K562 (cell line): ENCODE measurements around the gene FMN2. TPM values are rescaled to one million over a fixed set of nuclear protein-coding genes. Genes with fewer than 3 reads are reported as not detected.

Experiments used
- ATAC-seq: fragments of 200-7000 bp; cut with Tn5 transposase; 3 replicates; pipeline ENCODE4 v1.9.1; 2020; ENCODE audit warnings: moderate library complexity
- BruUV-seq: library from RNA; stranded (reverse); fragments of 400-500 nt; replicated peaks from 2 replicates; lab custom pipeline; 2021; lab: Mats Ljungman, UMichigan
- CTCF ChIA-PET: fragments of 300-600 bp; formaldehyde crosslinking; extraction: SDS; loops from one replicate; lab custom pipeline; 2021; ENCODE audit warnings: low intra/inter-chr PET ratio; lab: Yijun Ruan, JAX
- POLR2A ChIA-PET: fragments of 300-600, 350-650 bp; sonication (Branson Sonifier 250); formaldehyde crosslinking; extraction: SDS; loops from one replicate; lab custom pipeline; 2021; ENCODE audit warnings: antibody characterized with exemption, inconsistent platforms; lab: Yijun Ruan, JAX
- DNase-seq, 4 experiments: peaks; one replicate each; pipeline versions ENCODE4 v3.0.0 to v3.0.0-alpha.2; 2011 to 2018; ENCODE audit warnings: low spot score in 3 of 4, mixed read lengths in 3 of 4; ENCODE audit errors: extremely low read depth in 1 of 4
- FAIRE-seq: peaks from 2 replicates; lab custom pipeline; 2011; peaks lifted over from hg19 to GRCh38; lab: Jason Lieb, UNC
- H2AFZ ChIP-seq: 2 replicates; pipeline ENCODE4 v1.6.0; 2011; ENCODE audit warnings: low read depth, low read length, control low read depth, inconsistent platforms
- H3K27ac ChIP-seq: fragments of 200-600 bp; 3 replicates; pipeline ENCODE4 v1.8.0; 2011; ENCODE audit warnings: low read depth, mild to moderate bottlenecking, control low read depth, inconsistent platforms, low read length, moderate library complexity, mixed read lengths; ENCODE audit errors: extremely low read depth
- H3K27me3 ChIP-seq, 2 experiments: fragments of 300-600 bp in 1 of 2; 2 replicates in 1 of 2; 3 replicates in 1 of 2; pipeline versions ENCODE4 v1.6.0 to v1.8.0; 2011; ENCODE audit warnings: inconsistent platforms in 2 of 2, low read length in 2 of 2, mild to moderate bottlenecking in 1 of 2, mixed read lengths in 1 of 2, moderate library complexity in 1 of 2; ENCODE audit not compliant: control insufficient read depth in 2 of 2, insufficient read depth in 2 of 2
- H3K36me3 ChIP-seq: fragments of 300-600 bp; 3 replicates; pipeline ENCODE4 v1.8.0; 2011; ENCODE audit warnings: mild to moderate bottlenecking, low read length, inconsistent platforms; ENCODE audit not compliant: control insufficient read depth, insufficient read depth
- H3K4me1 ChIP-seq, 2 experiments: fragments of 200-600 bp in 1 of 2; replicated peaks in 1 of 2; 2 replicates in 1 of 2; 3 replicates in 1 of 2; pipeline versions ENCODE4 v1.5.1 to v1.8.0; 2011; ENCODE audit warnings: inconsistent platforms in 2 of 2, low read length in 2 of 2, mild to moderate bottlenecking in 1 of 2, mixed read lengths in 1 of 2, moderate library complexity in 1 of 2; ENCODE audit not compliant: control insufficient read depth in 2 of 2, insufficient read depth in 2 of 2
- H3K4me2 ChIP-seq: 2 replicates; pipeline ENCODE4 v1.6.1; 2011; ENCODE audit warnings: low read length, control low read depth, inconsistent platforms, mixed read lengths; ENCODE audit not compliant: insufficient read depth
- H3K4me3 ChIP-seq: fragments of 200-600 bp; sonication (generic), shearing (Covaris generic); 2 replicates; pipeline ENCODE4 v1.5.1; 2016; ENCODE audit warnings: control low read depth, inconsistent platforms
- H3K79me2 ChIP-seq: fragments of 200-600 bp; 3 replicates; pipeline ENCODE4 v1.8.0; 2011; ENCODE audit warnings: low read length, inconsistent platforms; ENCODE audit not compliant: control insufficient read depth, insufficient read depth
- H3K9ac ChIP-seq, 2 experiments: 2 replicates each; pipeline versions ENCODE4 v1.6.0 to v1.6.1; 2011; ENCODE audit warnings: low read depth in 2 of 2, low read length in 2 of 2, control low read depth in 1 of 2, inconsistent platforms in 1 of 2, mild to moderate bottlenecking in 1 of 2, mixed read lengths in 1 of 2; ENCODE audit not compliant: insufficient read depth in 1 of 2
- H3K9me1 ChIP-seq: one replicate; pipeline ENCODE4 v1.6.0; 2011; ENCODE audit warnings: inconsistent platforms, mild to moderate bottlenecking, low read length, moderate library complexity; ENCODE audit not compliant: control insufficient read depth, insufficient read depth
- H3K9me3 ChIP-seq: replicated peaks from 2 replicates; pipeline ENCODE4 v1.5.1; 2011; ENCODE audit warnings: low read depth, low read length, inconsistent platforms; ENCODE audit not compliant: control insufficient read depth, insufficient read depth
- H4K20me1 ChIP-seq: replicated peaks from 2 replicates; pipeline ENCODE4 v1.6.1; 2011; ENCODE audit warnings: low read length, inconsistent platforms, mixed read lengths; ENCODE audit not compliant: control insufficient read depth, insufficient read depth
- ATF4 ChIP-seq: fragments of 450-650 bp; formaldehyde crosslinking; IDR thresholded peaks from 2 replicates; pipeline ENCODE4 v1.4.0; 2022; ENCODE audit warnings: mild to moderate bottlenecking, moderate library complexity
- CHD4 ChIP-seq: fragments of 200-600 bp; sonication (generic); IDR thresholded peaks from 3 replicates; pipeline ENCODE4 v1.6.1; 2012; ENCODE audit warnings: low read depth, mild to moderate bottlenecking, mixed read lengths, low read length, inconsistent platforms; ENCODE audit not compliant: insufficient read depth, insufficient replicate concordance, poor library complexity, severe bottlenecking
- CREB1 ChIP-seq, 2 experiments: sonication (generic) in 1 of 2; formaldehyde crosslinking in 1 of 2; IDR thresholded peaks; 2 replicates each; pipeline versions ENCODE4 v1.6.1 to v1.8.0; 2012 to 2022; ENCODE audit warnings: inconsistent platforms in 1 of 2, mild to moderate bottlenecking in 1 of 2, missing genetic modification reagents in 1 of 2, moderate library complexity in 1 of 2
- E2F3 ChIP-seq: fragments of 250-450 bp; sonication (Bioruptor Pico); IDR thresholded peaks from 2 replicates; pipeline ENCODE4 v1.4.0; 2020; ENCODE audit warnings: mild to moderate bottlenecking
- ERF ChIP-seq: fragments of 450-650 bp; formaldehyde crosslinking; IDR thresholded peaks from 2 replicates; pipeline ENCODE4 v1.4.0; 2020; ENCODE audit warnings: mild to moderate bottlenecking, mixed read lengths
- GATA2 ChIP-seq: sonication (generic); formaldehyde crosslinking; IDR thresholded peaks from 2 replicates; pipeline ENCODE4 v1.4.0; 2020; ENCODE audit warnings: mild to moderate bottlenecking, missing genetic modification reagents
- MBD2 ChIP-seq: sonication (generic); IDR thresholded peaks from 2 replicates; pipeline ENCODE4 v1.6.1; 2016; ENCODE audit warnings: low read depth, borderline replicate concordance
- XRCC4 ChIP-seq: IDR thresholded peaks from one replicate; pipeline ENCODE4 v1.6.1; 2011; ENCODE audit not compliant: insufficient read depth, insufficient read length; ENCODE audit errors: extremely low read depth
- ZKSCAN3 ChIP-seq: fragments of 250-450 bp; sonication (Bioruptor Pico); IDR thresholded peaks from 2 replicates; pipeline ENCODE4 v1.4.0; 2020
- ZNF408 ChIP-seq: fragments of 250-450 bp; sonication (Bioruptor Pico); IDR thresholded peaks from 2 replicates; pipeline ENCODE4 v1.4.0; 2020; ENCODE audit warnings: low read depth, mild to moderate bottlenecking, moderate library complexity
- ZNF740 ChIP-seq, 3 experiments: fragments of 200-800 bp in 1 of 3; sonication (Bioruptor generic) in 1 of 3; sonication (generic) in 1 of 3; formaldehyde crosslinking in 1 of 3; IDR thresholded peaks; 2 replicates each; pipeline versions ENCODE4 v1.6.1 to v1.8.0; 2016 to 2022; ENCODE audit warnings: mild to moderate bottlenecking in 2 of 3, missing compliant biosample characterization in 2 of 3, missing genetic modification characterization in 2 of 3, missing genetic modification reagents in 1 of 3
- WGBS: fragments of 100-300 bp; shearing (Covaris generic); methylation state at CpG from one replicate; pipeline ENCODE4 v1.1.6; 2016; ENCODE audit warnings: low coverage, mixed read lengths; ENCODE audit not compliant: insufficient coverage; ENCODE audit errors: missing lambda C conversion rate; 5-methylcytosine and 5-hydroxymethylcytosine counted together
- in situ Hi-C: fragments of 300-500 bp; cut with MboI; formaldehyde crosslinking; loops from 4 replicates; pipeline ENCODE4 v1.15.0; 2018; ENCODE audit warnings: inconsistent platforms, mixed read lengths
- intact Hi-C: fragments of 100-400 bp; cut with micrococcal nuclease; formaldehyde crosslinking; loops from 2 replicates; pipeline ENCODE4 v1.14.2; 2022
- polyA plus RNA-seq, 8 experiments: library from polyadenylated mRNA; depleted of rRNA in 4 of 8; stranded (reverse) in 5 of 8; unstranded in 3 of 8; fragments of >200 nt; fragmentation: Nextera tagmentation in 2 of 8; fragmentation: Illumina TruSeq in 1 of 8; extraction: Ambion mirVana in 2 of 8; extraction: Trizol in 1 of 8; gene quantifications; 2 replicates each; pipeline versions ENCODE4 v1.2.1 to v1.2.3, GENCODE V29; 2011 to 2014; ENCODE audit warnings: inconsistent platforms in 1 of 8, missing spikeins in 1 of 8
- total RNA-seq, 7 experiments: library from RNA; depleted of rRNA in 6 of 7; stranded (reverse); fragments of >200 nt in 6 of 7; fragmentation: Illumina TruSeq in 2 of 7; extraction: Trizol in 2 of 7; gene quantifications; 2 replicates each; pipeline versions ENCODE4 v1.2.1 to v1.2.3, GENCODE V29; 2011 to 2021; ENCODE audit warnings: low replicate concordance in 1 of 7

FMN2 gene
- total and polyA plus RNA-seq, 9 of the 15 experiments (the other 6 are each of a cell fraction or from before 2014, with no cell fraction given), result 0.15 to 0.45 (median 0.16) TPM; not detected in 3

GRCh38 chr1:240424740-240425464 lies 333.2 kb downstream of the FMN2 start:
- Histone ChIP-seq H3K4me1 (no peaks in the 10 kb centered on the region), H3K79me2 (no peaks in the 10 kb centered on the region)
- FAIRE-seq, result no peak
- in situ Hi-C loops, result no loop called here
- TF ChIP-seq E2F3 (CRISPR knock-in tag) (no peak), ERF (no peak), MBD2 (no peak)
- TF ChIP-seq, all 486 proteins: peak for 0
- no peaks in the 10 kb centered on the region for H3K9me1 ChIP-seq
- no peaks in the 10 kb centered on the region for H4K20me1 ChIP-seq
- H3K36me3 ChIP-seq, result no peaks in the 10 kb centered on the region
- ChIA-PET CTCF (no interaction called here), POLR2A (no interaction called here)
- no peak overlapping the region for H3K4me2 ChIP-seq
- no peaks in the 10 kb centered on the region for H3K9me3 ChIP-seq
- no peak overlapping the region for H2AFZ ChIP-seq
- intact Hi-C loops, result no loop called here
- 3% methylated on average over 7 of the region's 7 CpGs for WGBS
- H3K9ac ChIP-seq, result no peak overlapping the region
- no peaks in the 10 kb centered on the region for H3K27me3 ChIP-seq
- no peak for DNase-seq
- BruUV-seq, result no TSS peak
- no peak for ATAC-seq
- no peak overlapping the region for H3K27ac ChIP-seq
- H3K4me3 ChIP-seq, result no peak overlapping the region

GRCh38 chr1:240426051-240426450 lies 334.4 kb downstream of the FMN2 start:
- Histone ChIP-seq H3K4me1 (no peaks in the 10 kb centered on the region), H3K9me1 (no peaks in the 10 kb centered on the region), H4K20me1 (no peaks in the 10 kb centered on the region), H3K4me3 (no peak overlapping the region), H3K27me3 (no peaks in the 10 kb centered on the region), H3K36me3 (no peaks in the 10 kb centered on the region), H3K9me3 (no peaks in the 10 kb centered on the region), H3K79me2 (no peaks in the 10 kb centered on the region), H2AFZ (no peak overlapping the region), H3K9ac (no peak overlapping the region), H3K27ac (no peak overlapping the region), H3K4me2 (no peak overlapping the region)
- no TSS peak for BruUV-seq
- POLR2A ChIA-PET, result no interaction called here
- intact Hi-C loops, result no loop called here
- CTCF ChIA-PET, result no interaction called here
- no peak for DNase-seq
- no peak for ATAC-seq
- WGBS, result 0% methylated on average over 2 of the region's 2 CpGs
- no peak for FAIRE-seq
- in situ Hi-C loops, result no loop called here
- TF ChIP-seq CREB1 (IDR thresholded peaks at IDR 0.05) (no peak), CREB1 (CRISPR knock-in tag; IDR thresholded peaks at IDR 0.05) (no peak), ATF4 (CRISPR knock-in tag) (no peak), XRCC4 (no peak), ZNF408 (CRISPR knock-in tag) (no peak), ZNF740 (CRISPR knock-in tag; IDR thresholded peaks at IDR 0.05) (no peak), ZNF740 (tag; IDR thresholded peaks at IDR 0.05) (no peak), CHD4 (no peak), ZKSCAN3 (no peak), GATA2 (CRISPR knock-in tag) (no peak)
